ENCODE results near the gene LMAN1L.

DNA sequence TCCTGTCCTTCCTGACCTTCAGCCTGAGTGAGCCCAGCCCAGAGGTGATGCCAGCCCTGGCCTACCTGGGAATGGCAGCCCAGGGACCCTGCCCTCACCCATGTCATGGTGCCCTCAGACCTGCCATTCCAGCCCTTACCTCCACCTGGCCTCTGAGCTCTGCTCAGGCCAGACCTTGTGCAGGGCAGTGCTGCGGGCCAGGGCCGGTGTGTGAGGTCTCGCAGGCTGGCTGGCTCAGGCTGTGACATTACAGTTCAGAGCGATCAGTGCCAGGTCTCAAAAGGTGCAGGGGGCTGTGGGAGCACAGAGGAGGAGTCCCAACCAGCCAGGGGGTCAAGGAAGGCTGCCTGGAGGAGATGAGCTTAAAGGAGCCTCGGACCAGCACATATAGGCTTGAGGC is 7.4 kb downstream of the LMAN1L start:
- TF ChIP-seq, protein P1, sequence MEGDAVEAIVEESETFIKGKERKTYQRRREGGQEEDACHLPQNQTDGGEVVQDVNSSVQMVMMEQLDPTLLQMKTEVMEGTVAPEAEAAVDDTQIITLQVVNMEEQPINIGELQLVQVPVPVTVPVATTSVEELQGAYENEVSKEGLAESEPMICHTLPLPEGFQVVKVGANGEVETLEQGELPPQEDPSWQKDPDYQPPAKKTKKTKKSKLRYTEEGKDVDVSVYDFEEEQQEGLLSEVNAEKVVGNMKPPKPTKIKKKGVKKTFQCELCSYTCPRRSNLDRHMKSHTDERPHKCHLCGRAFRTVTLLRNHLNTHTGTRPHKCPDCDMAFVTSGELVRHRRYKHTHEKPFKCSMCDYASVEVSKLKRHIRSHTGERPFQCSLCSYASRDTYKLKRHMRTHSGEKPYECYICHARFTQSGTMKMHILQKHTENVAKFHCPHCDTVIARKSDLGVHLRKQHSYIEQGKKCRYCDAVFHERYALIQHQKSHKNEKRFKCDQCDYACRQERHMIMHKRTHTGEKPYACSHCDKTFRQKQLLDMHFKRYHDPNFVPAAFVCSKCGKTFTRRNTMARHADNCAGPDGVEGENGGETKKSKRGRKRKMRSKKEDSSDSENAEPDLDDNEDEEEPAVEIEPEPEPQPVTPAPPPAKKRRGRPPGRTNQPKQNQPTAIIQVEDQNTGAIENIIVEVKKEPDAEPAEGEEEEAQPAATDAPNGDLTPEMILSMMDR (IDR thresholded peaks at IDR 0.05): no peak
- no peak for TF ChIP-seq POLR2A (IDR thresholded peaks at IDR 0.05)
